PFSK-1 (cell line): ENCODE results near the gene ESYT2.

Source experiments
- POLR2AphosphoS5 ChIP-seq: IDR thresholded peaks from 2 replicates; pipeline ENCODE4 v1.6.1; 2012; ENCODE audit warnings: low read depth, mild to moderate bottlenecking, control low read depth, low read length, moderate library complexity
- TAF1 ChIP-seq: IDR thresholded peaks from 2 replicates; pipeline ENCODE4 v1.6.1; 2012; ENCODE audit warnings: low read length, control low read depth, borderline replicate concordance; ENCODE audit not compliant: insufficient read depth
- TF ChIP-seq, protein P1 (sequence below), 2 experiments: IDR thresholded peaks; 2 replicates each; pipeline versions ENCODE4 v1.6.1 to v1.8.0; 2011 to 2012; ENCODE audit warnings: low read depth in 2 of 2, low read length in 2 of 2, control low read depth in 1 of 2, inconsistent platforms in 1 of 2, mild to moderate bottlenecking in 1 of 2, moderate library complexity in 1 of 2; ENCODE audit not compliant: insufficient read depth in 1 of 2

DNA sequence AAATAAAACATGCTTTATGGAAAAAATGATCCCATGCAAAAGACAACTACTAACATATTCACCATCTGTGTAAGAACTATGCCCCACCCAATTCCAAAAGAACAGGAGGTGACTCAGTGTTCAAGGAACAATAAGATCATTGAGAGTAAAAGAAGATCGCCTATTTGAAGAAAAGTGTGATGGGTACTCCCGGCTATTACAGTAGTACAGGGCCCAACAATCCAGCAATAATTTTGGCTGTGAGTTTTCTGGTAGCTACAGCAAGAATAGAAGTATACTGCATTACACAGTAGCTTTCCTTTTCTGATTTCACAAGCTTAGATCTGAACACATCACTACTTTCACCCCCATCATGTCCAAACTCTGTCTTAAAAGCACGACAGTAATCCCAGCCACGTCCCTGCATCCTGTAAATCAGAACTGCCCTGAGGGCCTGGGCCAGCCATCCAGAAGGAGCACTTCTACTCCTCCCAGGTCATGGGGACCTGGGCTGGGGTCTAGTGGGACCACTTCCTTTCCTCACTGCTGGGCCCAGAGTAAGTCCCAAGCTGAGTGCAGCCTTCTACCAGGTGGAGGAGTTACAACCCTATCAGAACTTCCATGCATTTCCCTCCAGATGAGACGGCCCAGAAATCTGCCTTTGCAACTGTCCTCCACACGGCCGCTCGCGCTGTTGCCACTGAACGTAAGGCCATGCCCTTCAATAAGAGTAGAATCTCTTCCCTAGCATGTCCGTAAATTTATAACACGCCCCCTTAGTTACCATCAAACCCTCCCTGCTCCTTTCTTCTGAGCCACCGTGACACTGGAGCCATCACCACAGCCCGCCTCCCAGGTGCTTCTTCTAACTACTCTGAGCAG is 7.9 kb downstream of the ESYT2 start:
- TF ChIP-seq, protein P1, sequence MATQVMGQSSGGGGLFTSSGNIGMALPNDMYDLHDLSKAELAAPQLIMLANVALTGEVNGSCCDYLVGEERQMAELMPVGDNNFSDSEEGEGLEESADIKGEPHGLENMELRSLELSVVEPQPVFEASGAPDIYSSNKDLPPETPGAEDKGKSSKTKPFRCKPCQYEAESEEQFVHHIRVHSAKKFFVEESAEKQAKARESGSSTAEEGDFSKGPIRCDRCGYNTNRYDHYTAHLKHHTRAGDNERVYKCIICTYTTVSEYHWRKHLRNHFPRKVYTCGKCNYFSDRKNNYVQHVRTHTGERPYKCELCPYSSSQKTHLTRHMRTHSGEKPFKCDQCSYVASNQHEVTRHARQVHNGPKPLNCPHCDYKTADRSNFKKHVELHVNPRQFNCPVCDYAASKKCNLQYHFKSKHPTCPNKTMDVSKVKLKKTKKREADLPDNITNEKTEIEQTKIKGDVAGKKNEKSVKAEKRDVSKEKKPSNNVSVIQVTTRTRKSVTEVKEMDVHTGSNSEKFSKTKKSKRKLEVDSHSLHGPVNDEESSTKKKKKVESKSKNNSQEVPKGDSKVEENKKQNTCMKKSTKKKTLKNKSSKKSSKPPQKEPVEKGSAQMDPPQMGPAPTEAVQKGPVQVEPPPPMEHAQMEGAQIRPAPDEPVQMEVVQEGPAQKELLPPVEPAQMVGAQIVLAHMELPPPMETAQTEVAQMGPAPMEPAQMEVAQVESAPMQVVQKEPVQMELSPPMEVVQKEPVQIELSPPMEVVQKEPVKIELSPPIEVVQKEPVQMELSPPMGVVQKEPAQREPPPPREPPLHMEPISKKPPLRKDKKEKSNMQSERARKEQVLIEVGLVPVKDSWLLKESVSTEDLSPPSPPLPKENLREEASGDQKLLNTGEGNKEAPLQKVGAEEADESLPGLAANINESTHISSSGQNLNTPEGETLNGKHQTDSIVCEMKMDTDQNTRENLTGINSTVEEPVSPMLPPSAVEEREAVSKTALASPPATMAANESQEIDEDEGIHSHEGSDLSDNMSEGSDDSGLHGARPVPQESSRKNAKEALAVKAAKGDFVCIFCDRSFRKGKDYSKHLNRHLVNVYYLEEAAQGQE (IDR thresholded peaks at IDR 0.05; ENCODE audit: insufficient read depth in 1 of 2, low read depth in 2 of 2, low read length in 2 of 2), result no peak
- TF ChIP-seq TAF1 (no peak), POLR2AphosphoS5 (no peak)
